ENCODE results near the gene PIGS.
"Not testable (repeated sequence)": the region's sequence is repeated elsewhere in the genome, so short reads cannot be mapped to it uniquely, and the experiment has no call there.

PIGS gene

GRCh38 chr17:28578246-28579195 is 7.2 kb upstream of the PIGS start:
- no peak for DNase-seq (ENCODE audit: low read depth)

- no peak for DNase-seq (ENCODE audit: low read depth)
Observed at GRCh38 chr17:28577466-28577824, 6.1 kb upstream of the PIGS start.

GRCh38 chr17:28576758-28577465 is 5.6 kb upstream of the PIGS start, which contains the start of gene ALDOC:
TSS of gene ALDOC (minus strand) at chr17:28576895. CDS start at chr17:28575532, 1,363 bp downstream.
- peak; percentile 95 for DNase-seq (ENCODE audit: low read depth)

- DNase-seq (ENCODE audit: low read depth): not testable (repeated sequence)
Observed at GRCh38 chr17:28576016-28576415, 4.7 kb upstream of the PIGS start.

GRCh38 chr17:28575126-28575795 is 3.9 kb upstream of the PIGS start:
- DNase-seq (ENCODE audit: low read depth): no peak

- no peak for DNase-seq (ENCODE audit: low read depth)
Observed at GRCh38 chr17:28574526-28574925, 3.2 kb upstream of the PIGS start.

- DNase-seq (ENCODE audit: low read depth): no peak
Observed at GRCh38 chr17:28573966-28574480, 2.7 kb upstream of the PIGS start.

GRCh38 chr17:28573521-28573920 is 2.2 kb upstream of the PIGS start:
- DNase-seq (ENCODE audit: low read depth): no peak

- no peak for DNase-seq (ENCODE audit: low read depth)
Observed at GRCh38 chr17:28573040-28573380, 1.7 kb upstream of the PIGS start.

GRCh38 chr17:28572259-28573039 is 1.1 kb upstream of the PIGS start:
- no peak for DNase-seq (ENCODE audit: low read depth)

- peak; percentile 32 for DNase-seq (ENCODE audit: low read depth)
Observed at GRCh38 chr17:28570716-28571360, 486 bp downstream of the PIGS start.

GRCh38 chr17:28569446-28569845 is 1.9 kb downstream of the PIGS start:
- no peak for DNase-seq (ENCODE audit: low read depth)

- DNase-seq (ENCODE audit: low read depth): no peak
Observed at GRCh38 chr17:28567604-28568003, 3.7 kb downstream of the PIGS start.

GRCh38 chr17:28563475-28563874 is 7.8 kb downstream of the PIGS start:
- no peak for DNase-seq (ENCODE audit: low read depth)

- no peak for DNase-seq (ENCODE audit: low read depth)
Observed at GRCh38 chr17:28555022-28555421, 16.3 kb downstream of the PIGS start.

GRCh38 chr17:28554565-28554964 is 16.8 kb downstream of the PIGS start:
- no peak for DNase-seq (ENCODE audit: low read depth)

- DNase-seq (ENCODE audit: low read depth): no peak
Observed at GRCh38 chr17:28553000-28553505, 18.3 kb downstream of the PIGS start.

- peak; percentile 70 for DNase-seq (ENCODE audit: low read depth)
Observed at GRCh38 chr17:28552176-28552999, 18.9 kb downstream of the PIGS start, which contains the start of gene UNC119. TSS of gene UNC119 (minus strand) at chr17:28552624. CDS start at chr17:28552557, 67 bp downstream.

- DNase-seq (ENCODE audit: low read depth): no peak
Observed at GRCh38 chr17:28551421-28552175, 19.7 kb downstream of the PIGS start.

All from stimulated activated CD8-positive, alpha-beta memory T cell treated with anti-CD3 and anti-CD28 coated beads, Interleukin-15, amount 100 ng/mL, for 24 hours (primary cell).